ENCODE results near the gene LPAR3.

DNA sequence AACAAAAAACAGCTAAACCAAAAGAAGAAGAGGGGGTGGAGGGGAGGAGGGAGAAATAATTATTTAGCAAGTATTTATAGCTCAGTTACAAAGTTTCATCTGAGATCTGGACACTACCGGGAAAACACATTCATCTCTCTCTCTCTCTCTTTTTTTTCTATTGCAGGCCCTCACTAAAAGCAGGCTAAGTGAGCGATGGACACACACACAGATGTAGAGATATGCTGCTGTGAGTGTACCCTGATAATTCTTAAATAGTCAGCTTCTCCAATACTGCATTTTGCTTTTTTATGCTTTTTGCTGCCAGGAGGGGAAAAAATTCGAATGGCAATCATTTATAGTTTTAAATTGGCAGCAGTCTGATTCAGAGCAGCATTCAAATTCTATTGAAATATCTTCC lies 65.0 kb downstream of the LPAR3 start:
- TF ChIP-seq, protein P1, sequence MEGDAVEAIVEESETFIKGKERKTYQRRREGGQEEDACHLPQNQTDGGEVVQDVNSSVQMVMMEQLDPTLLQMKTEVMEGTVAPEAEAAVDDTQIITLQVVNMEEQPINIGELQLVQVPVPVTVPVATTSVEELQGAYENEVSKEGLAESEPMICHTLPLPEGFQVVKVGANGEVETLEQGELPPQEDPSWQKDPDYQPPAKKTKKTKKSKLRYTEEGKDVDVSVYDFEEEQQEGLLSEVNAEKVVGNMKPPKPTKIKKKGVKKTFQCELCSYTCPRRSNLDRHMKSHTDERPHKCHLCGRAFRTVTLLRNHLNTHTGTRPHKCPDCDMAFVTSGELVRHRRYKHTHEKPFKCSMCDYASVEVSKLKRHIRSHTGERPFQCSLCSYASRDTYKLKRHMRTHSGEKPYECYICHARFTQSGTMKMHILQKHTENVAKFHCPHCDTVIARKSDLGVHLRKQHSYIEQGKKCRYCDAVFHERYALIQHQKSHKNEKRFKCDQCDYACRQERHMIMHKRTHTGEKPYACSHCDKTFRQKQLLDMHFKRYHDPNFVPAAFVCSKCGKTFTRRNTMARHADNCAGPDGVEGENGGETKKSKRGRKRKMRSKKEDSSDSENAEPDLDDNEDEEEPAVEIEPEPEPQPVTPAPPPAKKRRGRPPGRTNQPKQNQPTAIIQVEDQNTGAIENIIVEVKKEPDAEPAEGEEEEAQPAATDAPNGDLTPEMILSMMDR (IDR thresholded peaks at IDR 0.05): no peak
- no peak for TF ChIP-seq ZFX (IDR thresholded peaks at IDR 0.05; ENCODE audit: borderline replicate concordance)

Data from 22Rv1 (cell line).